NCI-H2227 (cell line): ENCODE measurements around the gene PRKD1.
"Not testable (repeated sequence)": the region's sequence is repeated elsewhere in the genome, so short reads cannot be mapped to it uniquely, and the experiment has no call there.

ENCODE experiments used
- DNase-seq: peaks from one replicate; lab custom pipeline; 2025; ENCODE audit not compliant: unreplicated experiment; lab: John Stamatoyannopoulos, UW

The PRKD1 gene

GRCh38 chr14:29800961-29801360 is 126.7 kb downstream of the PRKD1 start:
- no peak for DNase-seq

GRCh38 chr14:29799464-29800095 is 128.1 kb downstream of the PRKD1 start:
- no peak for DNase-seq

- DNase-seq, result no peak
Observed at GRCh38 chr14:29798811-29799210, 128.8 kb downstream of the PRKD1 start.

- DNase-seq, result no peak
Observed at GRCh38 chr14:29798108-29798663, 129.5 kb downstream of the PRKD1 start.

- DNase-seq, result no peak
Observed at GRCh38 chr14:29796853-29797252, 130.8 kb downstream of the PRKD1 start.

GRCh38 chr14:29789475-29789874 is 138.2 kb downstream of the PRKD1 start:
- no peak for DNase-seq

- no peak for DNase-seq
Observed at GRCh38 chr14:29788093-29788492, 139.6 kb downstream of the PRKD1 start.

- no peak for DNase-seq
Observed at GRCh38 chr14:29783556-29783955, 144.1 kb downstream of the PRKD1 start.

- no peak for DNase-seq
Observed at GRCh38 chr14:29782041-29782440, 145.6 kb downstream of the PRKD1 start.

- DNase-seq, result not testable (repeated sequence)
Observed at GRCh38 chr14:29777142-29777541, 150.5 kb downstream of the PRKD1 start.

- DNase-seq, result no peak
Observed at GRCh38 chr14:29773990-29774389, 153.7 kb downstream of the PRKD1 start.

GRCh38 chr14:29763342-29763858 is 164.2 kb downstream of the PRKD1 start:
- no peak for DNase-seq

GRCh38 chr14:29759521-29760340 is 167.9 kb downstream of the PRKD1 start:
- no peak for DNase-seq

GRCh38 chr14:29757711-29758233 is 169.9 kb downstream of the PRKD1 start:
- DNase-seq, result peak; percentile 13

- DNase-seq, result no peak
Observed at GRCh38 chr14:29757188-29757680, 170.4 kb downstream of the PRKD1 start.

GRCh38 chr14:29756019-29756385 is 171.6 kb downstream of the PRKD1 start:
- no peak for DNase-seq

- no peak for DNase-seq
Observed at GRCh38 chr14:29755311-29756018, 172.2 kb downstream of the PRKD1 start.

- no peak for DNase-seq
Observed at GRCh38 chr14:29754134-29754533, 173.5 kb downstream of the PRKD1 start.

GRCh38 chr14:29752221-29752923 is 175.3 kb downstream of the PRKD1 start:
- DNase-seq, result no peak

- no peak for DNase-seq
Observed at GRCh38 chr14:29749829-29750228, 177.8 kb downstream of the PRKD1 start.
